ENCODE results near the gene PDHB. TPM values are rescaled to one million over a fixed set of nuclear protein-coding genes. Genes with fewer than 3 reads are reported as not detected.
A peak's percentile ranks its signal among the peaks of the same experiment; 100 is the strongest.
"Not testable (repeated sequence)": the region's sequence is repeated elsewhere in the genome, so short reads cannot be mapped to it uniquely, and the experiment has no call there.

PDHB gene
- total and polyA plus RNA-seq, 2 donors = 74.4 to 86.0 TPM

DNA sequence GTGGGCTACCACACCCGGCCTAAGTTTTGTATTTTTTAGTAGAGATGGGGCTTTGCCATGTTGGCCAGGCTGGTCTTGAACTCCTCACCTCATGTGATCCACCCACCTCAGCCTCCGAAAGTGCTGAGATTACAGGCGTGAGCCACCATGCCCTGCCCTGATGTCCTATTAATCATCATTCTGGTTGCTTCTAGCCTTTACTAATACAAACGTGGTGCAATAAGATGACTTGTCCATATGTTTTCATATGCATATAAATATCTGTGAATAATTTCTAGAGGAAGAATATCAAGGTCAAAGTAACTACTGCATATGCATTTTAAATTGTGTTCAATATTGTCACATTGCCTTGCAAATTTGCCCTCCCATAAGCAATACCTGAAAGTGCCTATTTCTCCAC lies 25.5 kb upstream of the PDHB start:
- Histone ChIP-seq H3K27ac (ENCODE audit: low read depth in 1 of 2, low read length in 1 of 2) (no peak overlapping the region), H3K9me3 (ENCODE audit: control insufficient read depth in 2 of 2, insufficient read depth in 1 of 2, low read length in 1 of 2) (peaks cover 0 to 8% of the 10 kb centered on the region in 2 donors), H3K4me3 (ENCODE audit: low read length in 2 of 2) (no peak overlapping the region), H3K27me3 (ENCODE audit: control insufficient read depth in 2 of 2, insufficient read depth in 1 of 2, low read length in 1 of 2) (no peaks in the 10 kb centered on the region), H3K36me3 (ENCODE audit: control insufficient read depth in 2 of 2, insufficient read depth in 2 of 2, low read length in 1 of 2) (no peaks in the 10 kb centered on the region), H3K4me1 (ENCODE audit: control insufficient read depth in 2 of 2, insufficient read depth in 2 of 2, low read length in 2 of 2) (no peaks in the 10 kb centered on the region)
- WGBS = 96% methylated on average over 4 of the region's 4 CpGs
- no peak for DNase-seq (ENCODE audit: low read depth in 6 of 9, low spot score in 9 of 9)

DNA sequence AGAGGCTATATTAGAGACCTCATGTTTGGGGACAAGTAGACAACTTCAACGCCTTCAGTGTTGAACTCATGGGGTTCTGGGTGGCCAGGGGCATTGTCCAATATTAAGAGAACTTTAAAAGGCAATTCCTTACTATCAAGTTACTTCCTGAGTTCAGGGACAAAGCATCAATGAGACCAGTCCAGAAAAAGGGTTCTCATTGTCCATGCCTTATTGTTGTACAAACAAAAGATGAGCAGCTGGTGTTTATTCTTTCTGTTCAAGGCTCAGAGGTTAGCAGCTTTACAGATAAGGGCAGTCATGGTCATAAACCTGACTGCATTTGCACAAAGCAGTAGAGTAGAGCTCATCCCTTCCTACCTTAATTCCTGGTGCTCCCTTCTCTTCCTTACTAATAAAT lies 18.5 kb upstream of the PDHB start:
- 88% methylated on average over 1 of the region's 1 CpG for WGBS
- Histone ChIP-seq H3K36me3 (ENCODE audit: control insufficient read depth in 2 of 2, insufficient read depth in 2 of 2, low read length in 1 of 2) (no peaks in the 10 kb centered on the region), H3K9me3 (ENCODE audit: control insufficient read depth in 2 of 2, insufficient read depth in 1 of 2, low read length in 1 of 2) (peaks cover 0 to 8% of the 10 kb centered on the region in 2 donors), H3K4me3 (ENCODE audit: low read length in 2 of 2) (no peak overlapping the region), H3K4me1 (ENCODE audit: control insufficient read depth in 2 of 2, insufficient read depth in 2 of 2, low read length in 2 of 2) (no peaks in the 10 kb centered on the region), H3K27ac (ENCODE audit: low read depth in 1 of 2, low read length in 1 of 2) (no peak overlapping the region), H3K27me3 (ENCODE audit: control insufficient read depth in 2 of 2, insufficient read depth in 1 of 2, low read length in 1 of 2) (no peaks in the 10 kb centered on the region)
- no peak for DNase-seq (ENCODE audit: low read depth in 6 of 9, low spot score in 9 of 9)

DNA sequence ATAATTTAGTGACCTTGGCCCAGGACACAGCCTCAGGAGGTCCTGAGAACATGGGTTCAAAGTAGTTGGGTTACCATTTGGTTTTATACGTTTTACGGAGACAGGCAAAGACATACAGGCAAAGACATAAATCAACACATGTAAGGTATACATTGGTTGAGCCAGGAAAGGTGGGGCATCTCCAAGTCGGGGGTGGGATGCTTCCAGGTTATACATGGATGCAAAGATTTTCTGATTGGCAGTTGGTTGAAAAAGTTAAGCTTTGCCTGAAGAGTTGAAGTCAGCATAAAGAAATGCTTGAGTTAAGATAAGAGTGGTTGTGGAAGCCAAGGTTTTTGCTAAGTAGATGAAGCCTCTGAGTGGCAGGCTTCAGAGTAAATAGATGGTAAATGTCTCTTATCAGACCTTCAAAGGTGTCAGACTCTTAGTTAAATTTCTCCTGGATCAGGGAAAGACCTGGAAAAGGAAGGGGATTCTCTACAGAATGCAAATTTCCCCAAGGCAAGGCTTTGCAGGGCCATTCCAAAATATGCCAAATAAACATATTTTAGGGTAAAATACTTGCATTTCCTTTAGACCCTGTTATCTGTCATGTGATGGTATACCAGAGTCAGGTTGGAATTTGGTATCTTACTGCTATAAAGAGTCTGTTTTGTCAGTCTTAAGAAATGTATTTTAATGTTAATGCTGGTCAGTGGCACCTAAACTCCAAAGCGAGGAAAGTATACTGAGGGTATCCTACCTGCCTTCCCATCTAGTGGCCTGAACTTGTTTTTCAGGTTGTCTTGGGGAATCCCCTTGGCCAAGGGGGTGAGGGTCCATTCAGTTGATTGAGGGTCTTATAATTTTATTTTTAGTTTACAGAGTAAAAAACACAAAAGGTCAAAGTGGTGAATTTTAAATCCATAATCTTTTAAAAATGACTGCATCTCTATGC lies 8.2 kb upstream of the PDHB start:
- 84% methylated on average over 4 of the region's 4 CpGs for WGBS
- H3K9me3 ChIP-seq (ENCODE audit: control insufficient read depth in 2 of 2, insufficient read depth in 1 of 2, low read length in 1 of 2) = no peaks in the 10 kb centered on the region
- no peak overlapping the region for H3K27ac ChIP-seq (ENCODE audit: low read depth in 1 of 2, low read length in 1 of 2)
- no peak for DNase-seq (ENCODE audit: low read depth in 6 of 9, low spot score in 9 of 9)
- no peak overlapping the region for H3K4me3 ChIP-seq (ENCODE audit: low read length in 2 of 2)
- no peaks in the 10 kb centered on the region for H3K4me1 ChIP-seq (ENCODE audit: control insufficient read depth in 2 of 2, insufficient read depth in 2 of 2, low read length in 2 of 2)
- no peaks in the 10 kb centered on the region for H3K36me3 ChIP-seq (ENCODE audit: control insufficient read depth in 2 of 2, insufficient read depth in 2 of 2, low read length in 1 of 2)
- no peaks in the 10 kb centered on the region for H3K27me3 ChIP-seq (ENCODE audit: control insufficient read depth in 2 of 2, insufficient read depth in 1 of 2, low read length in 1 of 2)

DNA sequence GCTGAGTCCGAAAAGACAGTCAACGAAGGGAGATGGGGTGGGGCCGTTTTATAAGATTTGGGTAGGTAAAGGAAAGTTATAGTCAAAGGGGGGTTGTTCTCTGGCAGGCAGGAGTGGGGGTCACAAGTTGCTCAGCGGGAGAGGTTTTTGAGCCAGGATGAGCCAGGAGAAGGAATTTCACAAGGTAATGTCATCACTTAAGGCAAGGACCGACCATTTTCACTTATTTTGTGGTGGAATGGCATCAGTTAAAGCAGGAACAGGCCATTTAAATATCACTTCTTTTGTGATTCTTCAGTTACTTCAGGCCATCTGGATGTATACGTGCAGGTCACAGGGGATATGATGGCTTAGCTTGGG lies 7.3 kb upstream of the PDHB start:
- not testable (repeated sequence) for H3K9me3 ChIP-seq (ENCODE audit: control insufficient read depth in 2 of 2, insufficient read depth in 1 of 2, low read length in 1 of 2); H3K27ac ChIP-seq (ENCODE audit: low read depth in 1 of 2, low read length in 1 of 2); H3K27me3 ChIP-seq (ENCODE audit: control insufficient read depth in 2 of 2, insufficient read depth in 1 of 2, low read length in 1 of 2); DNase-seq (ENCODE audit: low read depth in 6 of 9, low spot score in 9 of 9); H3K4me3 ChIP-seq (ENCODE audit: low read length in 2 of 2); H3K36me3 ChIP-seq (ENCODE audit: control insufficient read depth in 2 of 2, insufficient read depth in 2 of 2, low read length in 1 of 2); H3K4me1 ChIP-seq (ENCODE audit: control insufficient read depth in 2 of 2, insufficient read depth in 2 of 2, low read length in 2 of 2)
- 96% methylated on average over 6 of the region's 6 CpGs for WGBS

DNA sequence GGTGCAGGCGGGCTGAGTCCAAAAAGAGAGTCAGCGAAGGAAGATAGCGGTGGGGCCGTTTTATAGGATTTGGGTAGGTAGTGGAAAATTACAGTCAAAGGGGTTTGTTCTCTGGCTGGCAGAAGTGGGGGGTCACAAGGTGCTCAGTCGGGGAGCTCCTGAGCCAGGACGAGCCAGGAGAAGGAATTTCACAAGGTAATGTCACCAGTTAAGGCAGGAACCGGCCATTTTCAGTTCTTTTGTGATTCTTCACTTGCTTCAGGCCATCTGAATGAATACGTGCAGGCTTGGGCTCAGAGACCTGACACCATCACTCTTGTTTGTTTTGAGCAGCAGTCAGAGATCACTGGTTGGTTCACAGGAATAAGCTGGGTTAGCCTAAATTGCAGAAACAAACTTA lies 3.6 kb upstream of the PDHB start:
- H3K4me3 ChIP-seq (ENCODE audit: low read length in 2 of 2); H3K27me3 ChIP-seq (ENCODE audit: control insufficient read depth in 2 of 2, insufficient read depth in 1 of 2, low read length in 1 of 2); DNase-seq (ENCODE audit: low read depth in 6 of 9, low spot score in 9 of 9); H3K27ac ChIP-seq (ENCODE audit: low read depth in 1 of 2, low read length in 1 of 2); H3K36me3 ChIP-seq (ENCODE audit: control insufficient read depth in 2 of 2, insufficient read depth in 2 of 2, low read length in 1 of 2); H3K9me3 ChIP-seq (ENCODE audit: control insufficient read depth in 2 of 2, insufficient read depth in 1 of 2, low read length in 1 of 2): not testable (repeated sequence)
- peaks cover 5 to 10% of the 10 kb centered on the region in 2 donors for H3K4me1 ChIP-seq (ENCODE audit: control insufficient read depth in 2 of 2, insufficient read depth in 2 of 2, low read length in 2 of 2)
- WGBS = 94% methylated on average over 8 of the region's 8 CpGs

DNA sequence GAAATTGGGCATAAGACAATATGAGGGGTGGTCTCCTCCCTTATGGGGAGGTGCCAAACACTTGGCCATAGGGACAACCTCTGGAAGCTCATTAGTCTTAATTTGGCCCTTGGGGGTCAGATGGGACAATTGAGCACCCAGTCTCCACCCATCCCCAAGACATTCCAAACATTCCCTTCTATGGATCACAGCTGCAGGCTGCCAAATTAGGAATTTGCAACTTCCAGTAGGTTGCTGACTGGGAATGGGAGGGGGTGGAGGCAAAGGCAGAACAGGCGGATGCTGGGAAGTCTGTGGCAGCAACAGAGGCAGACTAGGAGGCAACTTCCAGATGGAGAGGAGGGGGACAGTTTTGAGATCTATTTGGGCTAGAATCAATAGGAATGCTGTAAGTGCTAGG lies 1.4 kb upstream of the PDHB start:
- Histone ChIP-seq H3K36me3 (ENCODE audit: control insufficient read depth in 2 of 2, insufficient read depth in 2 of 2, low read length in 1 of 2) (peaks cover 9 to 18% of the 10 kb centered on the region in 2 donors), H3K4me3 (ENCODE audit: low read length in 2 of 2) (no peak overlapping the region), H3K9me3 (ENCODE audit: control insufficient read depth in 2 of 2, insufficient read depth in 1 of 2, low read length in 1 of 2) (no peaks in the 10 kb centered on the region), H3K27ac (ENCODE audit: low read depth in 1 of 2, low read length in 1 of 2) (no peak overlapping the region), H3K27me3 (ENCODE audit: control insufficient read depth in 2 of 2, insufficient read depth in 1 of 2, low read length in 1 of 2) (no peaks in the 10 kb centered on the region), H3K4me1 (ENCODE audit: control insufficient read depth in 2 of 2, insufficient read depth in 2 of 2, low read length in 2 of 2) (peaks cover 5 to 10% of the 10 kb centered on the region in 2 donors)
- WGBS = 100% methylated on average over 1 of the region's 1 CpG
- no peak for DNase-seq (ENCODE audit: low read depth in 6 of 9, low spot score in 9 of 9)

DNA sequence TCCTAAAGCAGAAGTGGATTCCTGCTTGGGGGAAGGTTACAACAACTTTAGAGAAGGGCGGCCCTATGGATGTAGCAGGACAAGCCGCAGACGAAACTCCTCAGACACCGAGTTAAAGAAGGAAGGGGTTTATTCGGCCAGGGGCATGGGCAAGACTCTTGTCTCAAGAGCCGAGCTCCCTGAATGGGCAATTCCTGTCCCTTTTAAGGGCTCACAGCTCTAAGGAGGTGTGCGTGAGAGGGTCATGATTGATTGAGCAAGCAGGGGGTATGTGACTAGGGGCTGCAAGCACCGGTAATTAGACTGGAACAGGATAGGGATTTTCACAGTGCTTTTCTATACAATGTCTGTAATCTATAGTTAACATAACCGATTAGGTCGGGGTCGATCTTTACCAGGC lies 879 bp upstream of the PDHB start:
- peaks cover 14 to 23% of the 10 kb centered on the region in 2 donors for H3K36me3 ChIP-seq (ENCODE audit: control insufficient read depth in 2 of 2, insufficient read depth in 2 of 2, low read length in 1 of 2)
- H3K4me1 ChIP-seq (ENCODE audit: control insufficient read depth in 2 of 2, insufficient read depth in 2 of 2, low read length in 2 of 2) = peaks cover 5 to 10% of the 10 kb centered on the region in 2 donors
- no peaks in the 10 kb centered on the region for H3K9me3 ChIP-seq (ENCODE audit: control insufficient read depth in 2 of 2, insufficient read depth in 1 of 2, low read length in 1 of 2)
- 97% methylated on average over 11 of the region's 11 CpGs for WGBS
- no peak overlapping the region for H3K27ac ChIP-seq (ENCODE audit: low read depth in 1 of 2, low read length in 1 of 2)
- H3K27me3 ChIP-seq (ENCODE audit: control insufficient read depth in 2 of 2, insufficient read depth in 1 of 2, low read length in 1 of 2) = no peaks in the 10 kb centered on the region
- no peak overlapping the region for H3K4me3 ChIP-seq (ENCODE audit: low read length in 2 of 2)
- no peak for DNase-seq (ENCODE audit: low read depth in 6 of 9, low spot score in 9 of 9)

DNA sequence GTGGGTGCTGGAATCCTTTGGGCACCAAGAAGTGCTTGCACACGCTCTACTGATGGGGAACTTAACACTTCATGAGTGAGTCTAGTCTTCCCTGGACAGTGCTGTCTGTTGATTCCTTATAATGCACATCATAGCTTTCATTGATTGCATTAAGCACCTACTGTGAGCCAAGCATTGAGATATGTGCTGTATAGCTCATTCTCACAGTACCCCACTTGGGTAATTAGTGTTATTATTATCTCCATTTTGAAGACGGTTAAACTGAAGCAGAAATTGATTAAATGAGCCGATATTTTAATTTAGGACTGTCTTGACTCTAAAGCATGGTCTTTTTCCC lies 504 bp upstream of the PDHB start:
- peak in 1 of 9 donors; percentile 20 for DNase-seq (ENCODE audit: low read depth in 6 of 9, low spot score in 9 of 9)
- H3K27me3 ChIP-seq (ENCODE audit: control insufficient read depth in 2 of 2, insufficient read depth in 1 of 2, low read length in 1 of 2) = no peaks in the 10 kb centered on the region
- 77% methylated on average over 3 of the region's 3 CpGs for WGBS
- H3K4me1 ChIP-seq (ENCODE audit: control insufficient read depth in 2 of 2, insufficient read depth in 2 of 2, low read length in 2 of 2) = peaks cover 5 to 10% of the 10 kb centered on the region in 2 donors
- no peaks in the 10 kb centered on the region for H3K9me3 ChIP-seq (ENCODE audit: control insufficient read depth in 2 of 2, insufficient read depth in 1 of 2, low read length in 1 of 2)
- H3K4me3 ChIP-seq (ENCODE audit: low read length in 2 of 2) = peak overlapping the region; percentile 64 to 96
- peak overlapping the region; percentile 23 to 43 for H3K27ac ChIP-seq (ENCODE audit: low read depth in 1 of 2, low read length in 1 of 2)
- peaks cover 18 to 27% of the 10 kb centered on the region in 2 donors for H3K36me3 ChIP-seq (ENCODE audit: control insufficient read depth in 2 of 2, insufficient read depth in 2 of 2, low read length in 1 of 2)

DNA sequence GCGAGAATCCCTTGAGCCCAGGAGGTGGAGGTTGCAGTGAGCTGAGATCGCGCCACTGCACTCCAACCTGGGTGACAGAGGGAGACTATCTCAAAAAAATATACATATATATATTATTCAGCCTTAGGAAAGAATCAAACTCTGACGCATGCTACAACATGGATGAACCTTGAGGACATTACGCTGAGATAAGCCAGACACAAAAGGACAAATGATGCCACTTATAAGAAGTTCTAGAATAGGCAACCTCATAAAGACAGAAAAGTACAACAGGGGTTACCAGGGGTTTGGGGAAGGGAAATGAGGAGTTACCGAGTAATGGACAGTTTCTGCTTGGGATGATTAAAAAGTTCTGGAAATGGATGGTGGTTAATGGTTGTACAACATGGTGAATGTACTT lies 727 bp downstream of the PDHB start:
- Histone ChIP-seq H3K27ac (ENCODE audit: low read depth in 1 of 2, low read length in 1 of 2) (peak overlapping the region in 1 of 2 donors; percentile 87), H3K36me3 (ENCODE audit: control insufficient read depth in 2 of 2, insufficient read depth in 2 of 2, low read length in 1 of 2) (peaks cover 25 to 35% of the 10 kb centered on the region in 2 donors), H3K9me3 (ENCODE audit: control insufficient read depth in 2 of 2, insufficient read depth in 1 of 2, low read length in 1 of 2) (no peaks in the 10 kb centered on the region), H3K27me3 (ENCODE audit: control insufficient read depth in 2 of 2, insufficient read depth in 1 of 2, low read length in 1 of 2) (no peaks in the 10 kb centered on the region), H3K4me1 (ENCODE audit: control insufficient read depth in 2 of 2, insufficient read depth in 2 of 2, low read length in 2 of 2) (peaks cover 5 to 10% of the 10 kb centered on the region in 2 donors), H3K4me3 (ENCODE audit: low read length in 2 of 2) (peak overlapping the region; percentile 64 to 96)
- DNase-seq (ENCODE audit: low read depth in 6 of 9, low spot score in 9 of 9) = peak in 1 of 9 donors; percentile 4
- WGBS = 76% methylated on average over 6 of the region's 6 CpGs

All from thymus (tissue), 11 donors.